Superior temporal gyrus (tissue), 1 donor: ENCODE results near the gene BTAF1.

Experiments used
- DNase-seq: peaks from one replicate; pipeline ENCODE4 v3.0.0-alpha.2; 2016; ENCODE audit errors: extremely low spot score

Gene BTAF1

DNA sequence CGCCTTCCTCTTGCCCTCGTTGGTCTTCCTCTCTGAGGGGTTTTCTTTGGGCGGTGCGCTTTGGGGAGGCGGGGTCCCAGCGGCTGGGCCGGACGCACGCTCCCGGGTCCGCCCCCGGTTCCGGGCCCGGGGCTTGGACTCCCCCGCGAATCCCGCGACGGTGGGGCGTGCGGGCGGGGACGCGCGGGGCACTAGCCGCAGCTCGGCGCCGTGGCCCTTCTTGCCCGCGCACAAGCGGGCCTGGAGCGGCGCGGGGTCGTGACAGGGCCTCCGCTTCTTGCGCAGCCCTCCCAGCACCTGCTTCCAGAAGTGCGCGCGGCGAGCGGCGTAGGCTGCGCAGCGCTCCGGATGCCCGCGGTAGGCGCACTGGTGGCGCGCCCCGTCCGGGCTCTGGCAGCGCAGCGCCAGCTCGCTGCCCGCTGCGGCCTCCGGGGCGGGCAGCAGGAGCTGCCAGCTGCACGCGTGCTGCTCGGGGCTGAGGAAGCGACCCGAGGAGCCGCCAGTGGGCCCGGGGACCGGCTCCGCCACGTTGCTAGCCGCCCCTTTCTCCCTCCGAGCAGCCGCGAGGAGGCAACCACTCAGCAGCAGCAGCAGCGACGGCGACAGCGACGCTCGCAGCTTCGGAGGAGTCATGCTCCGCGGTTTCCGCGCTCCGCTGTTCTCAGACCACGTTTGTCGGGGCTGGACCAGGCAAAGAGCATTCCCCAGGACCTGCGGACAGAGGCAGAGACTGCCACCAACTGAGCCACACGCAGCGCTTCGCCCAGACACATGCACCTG, 15.0 kb upstream of the BTAF1 start:
- peak; percentile 82 for DNase-seq

GRCh38 chr10:91909117-91909677, 14.4 kb upstream of the BTAF1 start, which contains the start of gene FGFBP3:
FGFBP3 (minus strand) TSS chr10:91909486; CDS start chr10:91908969, 517 bp downstream.
- peak; percentile 41 for DNase-seq

- no peak for DNase-seq
Observed at GRCh38 chr10:91910467-91910866, 13.1 kb upstream of the BTAF1 start.

- no peak for DNase-seq
Observed at GRCh38 chr10:91919651-91920050, 3.9 kb upstream of the BTAF1 start.

DNA sequence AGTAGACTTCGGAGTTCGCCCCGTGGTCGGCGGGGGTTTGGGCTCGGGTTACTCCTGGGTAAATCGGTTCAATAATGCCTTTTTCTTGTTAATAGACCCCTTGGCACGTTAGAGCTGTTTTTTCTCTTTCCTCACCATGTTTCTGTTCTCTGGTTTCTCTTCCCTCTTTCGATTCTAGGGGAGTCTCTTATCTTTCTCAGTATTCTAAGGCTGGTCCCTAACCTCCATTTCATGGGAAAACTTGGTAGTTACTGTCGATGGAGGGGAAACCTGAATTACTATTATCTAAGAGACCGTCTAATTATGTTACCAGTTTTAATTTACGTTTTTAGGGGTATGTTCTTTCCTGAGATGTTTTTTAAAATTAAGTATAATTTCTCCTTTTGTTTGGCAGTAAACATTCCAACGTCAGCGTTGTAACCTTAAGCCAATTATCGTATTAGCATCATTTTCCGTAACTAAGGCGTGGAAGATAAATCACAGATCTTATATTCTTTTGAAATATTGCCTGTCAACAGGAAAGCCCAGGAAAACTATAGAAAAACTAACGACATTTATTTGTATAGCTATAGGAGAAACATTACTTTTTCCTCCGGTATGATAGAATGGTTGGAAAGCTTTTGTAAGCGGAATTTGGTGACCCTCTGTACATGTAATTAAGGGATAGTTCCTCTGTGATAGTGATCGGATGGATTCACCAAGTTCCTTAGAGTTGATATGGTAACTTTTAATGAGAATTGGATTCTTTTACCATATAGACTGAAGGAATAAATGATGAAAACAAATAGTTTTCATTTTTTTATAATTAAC, 847 bp downstream of the BTAF1 start:
- no peak for DNase-seq

DNA sequence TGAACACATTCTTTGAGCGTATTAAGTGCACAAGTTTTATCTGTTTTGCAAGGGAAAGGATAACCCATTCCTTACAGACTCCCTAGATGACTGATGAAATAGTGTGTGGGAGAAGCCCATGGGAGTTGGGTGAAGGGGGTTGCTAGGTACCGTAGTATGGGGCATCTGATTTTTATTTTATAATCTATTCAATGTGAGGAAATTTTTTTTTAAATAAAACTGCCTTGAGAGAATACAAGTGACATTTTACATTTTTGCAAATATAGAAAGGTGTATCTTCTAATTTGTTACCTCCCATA, 1.4 kb downstream of the BTAF1 start:
- no peak for DNase-seq

- DNase-seq: no peak
Observed at GRCh38 chr10:91930939-91931338, 7.4 kb downstream of the BTAF1 start.

- DNase-seq: no peak
Observed at GRCh38 chr10:91931526-91932190, 8.1 kb downstream of the BTAF1 start.

DNA sequence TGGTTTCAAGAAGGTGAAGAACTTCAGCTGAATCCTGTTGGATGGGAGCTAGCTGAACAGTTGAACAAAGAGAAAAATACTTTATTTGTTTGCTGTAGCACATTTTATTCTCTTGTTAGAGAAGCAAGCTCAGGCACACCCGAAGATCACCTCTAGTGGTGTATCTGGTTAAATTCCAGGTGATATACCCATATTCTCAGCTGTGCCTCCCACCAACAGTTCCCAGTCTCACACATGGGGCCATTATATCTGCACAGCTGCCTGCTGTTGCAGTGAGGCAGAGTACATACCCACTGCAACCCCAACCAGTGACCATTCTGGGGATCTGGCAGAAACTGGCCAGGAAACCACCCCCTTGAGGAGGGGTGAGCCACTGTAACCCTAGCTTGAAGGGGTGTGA, 9.2 kb downstream of the BTAF1 start:
- no peak for DNase-seq

DNA sequence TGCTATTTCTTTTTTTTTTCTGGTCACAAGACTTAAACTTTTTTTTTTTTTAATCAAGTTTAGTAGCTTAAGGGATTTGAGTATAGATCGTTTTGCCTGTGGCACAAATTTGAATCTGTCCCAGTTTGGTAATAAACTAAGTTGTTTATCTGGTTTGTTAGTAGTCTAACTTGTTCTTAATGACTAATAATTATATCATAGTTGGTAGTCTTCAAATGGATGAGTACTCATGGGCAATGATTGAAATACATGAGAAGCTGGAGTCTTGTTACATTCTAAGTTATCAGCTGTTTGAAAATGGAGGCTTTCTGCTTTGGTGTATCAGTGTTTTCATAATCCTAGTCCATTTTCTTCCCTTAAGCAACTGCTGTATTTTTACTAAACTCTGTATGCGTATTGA, 12.3 kb downstream of the BTAF1 start:
- no peak for DNase-seq

- DNase-seq: no peak
Observed at GRCh38 chr10:91939653-91940052, 16.1 kb downstream of the BTAF1 start.

- no peak for DNase-seq
Observed at GRCh38 chr10:91941426-91941825, 17.9 kb downstream of the BTAF1 start.

GRCh38 chr10:91944880-91945630, 21.5 kb downstream of the BTAF1 start:
- no peak for DNase-seq

DNA sequence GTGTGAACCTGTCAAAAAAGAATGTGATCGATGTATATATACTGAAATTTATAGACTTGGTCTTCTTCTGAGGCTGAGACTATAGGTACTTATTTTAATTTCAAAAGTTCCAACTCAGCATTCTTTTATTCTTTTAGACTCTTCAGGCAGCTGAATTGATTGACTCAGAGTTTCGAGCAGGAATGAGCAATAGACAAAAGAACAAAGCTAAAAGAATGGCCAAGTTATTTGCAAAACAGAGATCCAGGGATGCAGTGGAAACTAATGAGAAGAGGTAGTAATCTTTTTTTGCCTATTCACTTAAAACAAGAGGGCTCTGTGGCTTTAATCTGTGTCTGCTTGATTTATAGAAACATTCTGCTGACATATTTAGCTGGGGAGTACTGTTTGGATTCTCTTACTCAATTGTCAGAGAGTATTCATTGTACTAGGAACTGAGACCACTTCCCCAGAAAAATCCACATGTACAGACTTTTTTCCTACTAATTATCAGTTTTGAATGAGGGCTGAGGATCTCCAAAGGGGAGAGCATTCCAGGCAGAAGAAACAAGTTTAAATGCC, 30.1 kb downstream of the BTAF1 start:
- DNase-seq: no peak

DNA sequence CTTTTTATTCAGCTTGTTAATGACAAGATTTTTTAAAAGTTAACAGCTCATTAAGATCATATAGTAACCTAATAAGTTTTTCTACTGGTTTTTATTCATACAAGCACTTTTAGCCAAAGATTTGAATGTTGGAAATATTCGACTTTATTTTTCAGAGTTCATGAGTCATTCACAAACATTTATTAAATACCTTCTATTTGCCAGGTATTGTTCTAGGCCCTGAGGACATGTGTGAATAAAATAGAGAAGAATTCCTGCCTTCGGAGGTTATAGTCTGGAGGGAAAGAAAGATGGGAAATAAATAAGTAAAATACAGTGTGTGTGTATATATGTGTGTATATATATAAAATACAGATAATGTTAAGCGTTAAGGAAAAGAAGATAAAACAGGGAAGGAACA, 31.5 kb downstream of the BTAF1 start:
- no peak for DNase-seq

DNA sequence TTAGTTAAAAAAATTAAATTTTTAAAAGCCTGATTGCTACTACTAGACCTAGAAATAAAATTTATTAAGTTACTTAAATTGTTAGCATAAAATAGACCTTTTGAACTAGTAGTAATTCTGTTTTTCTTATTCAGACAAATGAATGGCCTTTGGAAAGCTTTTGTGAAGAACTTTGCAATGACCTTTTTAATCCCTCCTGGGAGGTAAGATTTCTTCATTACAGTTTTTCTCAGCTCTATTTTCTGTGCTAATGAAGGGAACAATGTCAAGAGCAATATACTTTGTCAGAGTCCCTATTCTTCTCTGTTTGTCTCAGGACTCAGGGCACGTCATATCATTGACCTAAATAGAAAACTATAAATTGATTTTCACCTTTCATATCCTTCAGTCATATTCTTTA, 33.5 kb downstream of the BTAF1 start:
- DNase-seq: no peak

- no peak for DNase-seq
Observed at GRCh38 chr10:91969297-91969696, 45.7 kb downstream of the BTAF1 start.

GRCh38 chr10:91974960-91975359, 51.4 kb downstream of the BTAF1 start:
- DNase-seq: no peak

DNA sequence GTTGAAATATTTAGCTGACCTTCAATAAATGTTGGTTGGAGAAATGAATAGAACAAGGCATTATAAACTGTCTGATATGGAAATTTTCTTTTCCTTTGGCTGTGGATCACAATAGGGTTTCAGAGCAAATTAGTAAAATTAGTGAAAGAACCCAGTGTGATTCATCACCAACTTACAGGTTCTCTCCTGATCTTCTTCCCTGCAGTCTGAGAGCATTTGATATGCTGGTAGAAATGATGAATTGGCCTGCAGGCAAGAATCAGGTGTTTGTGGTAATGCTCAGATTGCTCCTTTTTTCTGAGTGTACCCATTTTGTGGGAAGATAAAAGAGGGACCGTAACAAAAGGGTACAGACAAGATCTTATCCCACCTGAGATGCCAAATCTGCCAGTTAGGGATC, 51.9 kb downstream of the BTAF1 start:
- no peak for DNase-seq

DNA sequence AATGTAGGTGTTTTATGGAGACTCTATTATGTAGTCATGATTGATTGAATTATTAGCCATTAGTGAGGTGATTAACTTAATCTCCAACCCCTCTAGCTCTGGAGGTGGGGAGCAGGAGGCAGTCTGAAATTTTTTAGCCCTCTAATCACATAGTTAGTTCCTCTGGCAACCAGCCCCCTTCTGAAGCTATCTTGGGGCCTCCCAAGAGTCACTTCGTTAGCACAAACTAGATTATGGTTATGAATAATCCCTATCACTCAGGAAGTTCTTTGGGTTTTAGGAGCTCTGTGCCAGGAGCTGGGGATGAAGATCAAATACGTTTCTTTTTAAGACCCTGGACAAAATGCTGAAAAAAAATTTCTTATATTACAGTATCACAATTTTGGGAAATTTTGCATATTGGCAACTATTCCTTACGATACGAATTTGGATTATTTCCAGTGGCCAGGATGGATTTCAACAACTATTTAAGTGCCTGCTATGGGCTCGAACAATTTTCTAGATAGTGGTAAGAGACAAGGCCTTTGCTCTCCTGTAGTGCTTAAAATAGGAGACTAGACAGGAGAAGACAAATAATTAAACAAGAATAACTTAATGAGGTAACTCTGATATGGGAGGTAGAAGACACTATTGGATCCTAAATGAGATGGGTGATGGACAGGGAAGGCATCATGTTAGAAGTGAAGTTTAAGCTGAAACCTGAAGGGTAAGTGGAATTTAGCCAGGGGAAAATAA, 52.9 kb downstream of the BTAF1 start:
- no peak for DNase-seq

- DNase-seq: no peak
Observed at GRCh38 chr10:91977491-91977890, 53.9 kb downstream of the BTAF1 start.
